ENCODE results near the gene DHCR24.

The DHCR24 gene

DNA sequence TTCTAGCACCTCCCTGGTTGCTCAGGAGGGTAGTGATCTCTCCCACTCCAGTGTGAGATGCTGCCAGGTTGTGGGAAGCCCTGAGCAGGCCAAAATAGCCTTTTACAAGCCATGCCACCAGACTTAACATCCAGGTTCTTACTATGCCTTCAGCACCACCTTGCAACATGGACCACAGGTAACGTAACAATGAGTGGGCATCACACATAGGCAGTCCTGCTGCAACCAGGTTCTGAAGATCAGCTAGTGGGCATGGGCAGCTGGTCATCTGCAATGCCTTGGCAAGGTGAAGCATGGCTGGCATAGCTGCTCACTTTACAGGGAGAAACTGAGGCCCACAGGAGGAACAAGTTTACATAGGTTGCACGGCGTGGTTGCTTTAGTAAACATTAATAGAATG lies 40.7 kb downstream of the DHCR24 start:
- no peak for DNase-seq (ENCODE audit: low spot score)

DNA sequence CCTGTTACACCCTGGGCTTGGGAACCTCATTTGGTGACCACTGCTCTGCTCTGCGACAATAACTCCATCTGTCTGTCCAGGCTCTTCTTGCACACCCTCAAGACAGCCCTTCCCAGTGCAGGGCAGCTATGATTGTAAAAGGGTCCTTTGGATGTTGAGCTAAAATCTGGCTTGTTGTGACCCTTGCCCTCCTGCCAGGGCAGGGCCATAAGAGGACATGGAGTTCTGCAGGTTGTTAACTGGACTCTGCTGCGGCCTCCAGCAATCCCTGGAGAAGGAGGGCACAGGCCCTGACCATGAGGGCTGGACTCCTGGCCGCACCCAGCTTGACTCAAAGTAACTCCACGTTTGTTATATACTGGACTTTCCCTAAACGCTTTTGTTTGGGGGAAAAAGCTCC lies 41.2 kb downstream of the DHCR24 start:
- no peak for DNase-seq (ENCODE audit: low spot score)

DNA sequence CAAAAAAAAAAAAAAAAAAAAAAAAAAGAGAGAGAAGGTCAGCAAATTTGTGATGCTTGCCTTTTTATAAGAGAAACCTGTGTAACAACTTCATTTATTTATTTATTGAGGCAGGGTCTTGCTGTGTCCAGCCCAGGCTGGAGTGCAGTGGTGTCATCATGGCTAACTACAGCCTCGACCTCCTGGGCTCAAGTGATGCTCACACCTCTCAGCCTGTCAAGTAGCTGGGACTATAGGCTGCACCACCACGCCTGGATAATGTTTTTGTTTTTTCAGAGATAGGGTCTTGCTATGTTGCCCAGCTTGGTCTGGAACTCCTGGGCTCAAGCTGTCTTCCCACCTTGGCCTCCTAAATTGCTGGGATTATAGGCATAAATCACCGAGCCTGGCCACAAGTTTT lies 42.4 kb downstream of the DHCR24 start:
- DNase-seq (ENCODE audit: low spot score), result no peak

DNA sequence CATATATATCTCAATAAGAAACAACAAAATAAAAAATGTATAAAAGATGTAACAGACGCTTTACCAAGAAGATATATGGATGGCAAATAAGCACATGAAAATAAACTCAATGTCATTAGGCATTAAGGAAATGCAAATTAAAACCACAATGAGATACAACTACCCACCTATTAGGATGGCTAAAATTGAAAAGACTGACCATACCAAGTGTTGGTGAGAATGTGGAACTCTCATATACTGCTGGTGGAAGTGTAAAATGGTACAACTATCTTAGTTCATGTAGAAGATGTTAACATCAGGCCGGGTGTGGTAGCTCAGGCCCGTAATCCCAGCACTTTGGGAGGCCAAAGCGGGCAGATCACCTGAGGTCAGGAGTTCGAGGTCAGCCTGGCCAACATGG lies 43.5 kb downstream of the DHCR24 start:
- no peak for DNase-seq (ENCODE audit: low spot score)

DNA sequence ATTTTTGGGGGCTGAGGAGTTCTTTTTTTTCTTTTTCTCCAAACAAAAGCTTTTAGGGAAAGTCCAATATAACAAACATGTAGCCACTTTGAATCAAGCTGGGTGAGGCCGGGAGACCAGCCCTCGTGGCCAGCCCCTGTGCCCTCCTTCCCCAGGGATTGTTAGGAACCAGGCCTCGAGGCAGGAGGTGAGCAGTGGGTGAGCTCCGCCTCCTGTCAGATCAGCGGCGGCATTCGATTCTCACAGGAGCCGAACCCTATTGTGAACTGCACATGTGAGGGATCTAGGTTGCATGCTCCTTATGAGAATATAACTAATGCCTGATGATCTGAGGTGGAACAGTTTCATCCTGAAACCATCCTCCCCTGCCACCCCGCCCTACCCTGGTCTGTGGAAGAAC lies 44.0 kb downstream of the DHCR24 start:
- no peak for DNase-seq (ENCODE audit: low spot score)

DNA sequence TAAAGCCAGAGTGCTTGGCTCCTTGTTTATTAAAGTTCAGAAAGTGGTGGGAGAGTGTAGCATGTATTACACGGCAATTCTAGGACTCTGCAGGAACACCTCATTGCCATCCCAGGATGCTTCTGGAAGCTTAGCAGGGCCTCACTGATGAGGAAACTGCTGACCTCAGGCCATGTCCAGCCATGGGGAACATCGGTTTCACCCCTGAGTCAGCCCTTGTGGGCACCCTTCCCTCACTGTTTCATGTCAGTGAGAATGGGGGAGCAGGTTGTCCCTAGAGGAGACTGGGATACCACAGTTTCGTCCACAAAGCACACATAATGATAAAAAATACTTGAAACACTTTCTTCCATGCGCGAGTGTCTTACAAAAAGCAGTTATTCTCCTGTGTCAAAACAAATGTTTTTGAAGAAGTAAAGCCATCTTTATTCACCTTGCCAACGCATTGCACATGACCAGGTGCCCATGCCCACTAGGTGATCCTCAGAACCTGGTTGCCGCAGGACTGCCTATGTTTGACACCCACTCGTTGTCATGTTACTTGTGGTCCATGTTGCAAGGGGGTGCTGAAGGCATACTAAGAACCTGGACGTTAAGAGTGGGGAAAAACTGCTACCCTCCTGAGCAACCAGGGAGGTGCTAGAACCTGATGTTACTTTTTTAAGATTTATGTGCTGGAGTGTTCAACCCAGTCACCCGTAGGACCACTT lies 44.6 kb downstream of the DHCR24 start:
- no peak for DNase-seq (ENCODE audit: low spot score)

DNA sequence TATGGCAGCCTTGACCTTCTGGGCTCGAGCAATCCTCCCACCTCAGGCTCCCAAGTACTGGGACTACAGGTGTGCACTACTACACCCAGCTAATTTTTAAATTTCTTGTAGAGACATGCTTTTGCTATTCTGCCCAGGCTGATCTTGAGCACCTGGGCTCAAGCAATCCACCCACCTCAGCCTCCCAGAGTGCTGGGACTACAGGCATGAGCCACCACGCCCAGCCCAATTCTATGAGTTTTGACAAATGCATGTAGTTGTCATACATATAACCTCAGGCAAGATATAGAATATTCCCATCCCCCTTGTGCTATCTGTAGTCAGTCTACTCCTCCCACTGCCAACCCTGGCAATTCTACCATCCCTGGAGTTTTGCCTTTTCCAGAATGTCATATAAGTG lies 47.2 kb downstream of the DHCR24 start:
- no peak for DNase-seq (ENCODE audit: low spot score)

DNA sequence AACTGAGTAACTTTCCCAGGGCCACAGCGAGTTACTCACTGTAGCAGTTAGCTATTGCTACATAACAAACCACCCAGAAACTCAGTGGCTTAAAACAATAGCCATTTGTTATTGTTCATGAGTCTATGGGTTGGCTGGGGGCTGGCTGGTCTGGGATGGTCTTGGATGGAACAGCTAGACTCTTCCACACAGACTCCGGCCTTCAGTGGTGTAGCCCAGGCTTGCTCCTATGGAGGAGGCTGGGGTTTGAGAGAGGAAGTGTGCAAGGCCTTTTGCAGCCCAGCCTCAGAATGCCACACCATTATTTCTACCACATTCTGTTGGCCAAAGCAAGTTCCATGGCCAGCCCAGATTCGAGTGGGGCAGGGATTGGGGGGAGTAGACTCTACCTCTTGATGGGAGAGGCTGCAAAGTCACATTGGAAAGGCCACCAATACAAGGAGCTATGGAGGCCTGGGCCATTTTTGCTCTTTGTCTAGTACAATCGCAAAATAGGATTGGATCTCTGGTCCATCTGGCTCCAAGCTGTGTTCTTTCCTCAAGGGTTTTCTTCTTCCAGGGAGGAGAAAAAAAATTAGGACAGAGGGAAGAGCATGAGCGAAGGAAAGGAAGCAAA lies 48.3 kb downstream of the DHCR24 start:
- DNase-seq (ENCODE audit: low spot score), result no peak

DNA sequence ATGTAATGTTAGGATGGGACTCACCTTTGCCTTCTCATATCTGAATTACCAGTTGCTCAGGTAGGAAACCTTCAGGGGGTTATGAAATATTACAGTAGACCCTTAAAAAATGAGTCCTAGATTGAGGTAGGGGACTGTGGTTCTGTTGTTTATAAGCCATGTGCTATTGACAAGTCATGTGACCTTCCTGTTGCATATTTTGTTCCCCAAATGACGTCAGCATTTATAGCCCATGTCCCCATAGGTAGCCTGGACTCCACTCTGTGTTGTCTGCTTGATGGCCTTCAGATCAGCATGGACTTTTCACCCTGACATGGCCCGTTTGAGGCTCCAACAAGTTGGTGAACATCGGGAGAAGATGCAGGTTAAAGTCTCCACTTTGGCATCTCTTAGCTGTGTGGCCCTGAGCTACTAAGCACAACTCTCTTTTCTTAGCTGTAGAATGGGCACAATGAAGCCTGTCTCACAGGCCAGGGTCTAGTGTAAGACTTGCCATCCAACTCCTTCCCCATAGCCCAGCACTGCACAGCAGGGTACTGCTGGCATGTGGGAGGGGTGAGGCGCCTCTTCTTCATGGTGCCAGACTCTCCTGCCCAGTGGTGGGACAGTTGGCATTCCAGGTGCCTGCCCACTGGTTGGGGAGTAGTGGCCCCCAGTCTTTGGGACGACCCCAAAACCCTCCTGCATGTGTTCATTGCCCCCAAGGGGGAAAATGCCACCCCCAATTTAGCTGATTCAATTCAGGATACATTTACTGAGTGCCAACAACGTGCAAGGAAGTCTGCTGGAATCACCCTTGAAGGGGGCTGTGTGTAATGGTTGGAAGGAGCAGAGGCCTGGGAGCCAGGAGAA lies 49.8 kb downstream of the DHCR24 start:
- no peak for DNase-seq (ENCODE audit: low spot score)

DNA sequence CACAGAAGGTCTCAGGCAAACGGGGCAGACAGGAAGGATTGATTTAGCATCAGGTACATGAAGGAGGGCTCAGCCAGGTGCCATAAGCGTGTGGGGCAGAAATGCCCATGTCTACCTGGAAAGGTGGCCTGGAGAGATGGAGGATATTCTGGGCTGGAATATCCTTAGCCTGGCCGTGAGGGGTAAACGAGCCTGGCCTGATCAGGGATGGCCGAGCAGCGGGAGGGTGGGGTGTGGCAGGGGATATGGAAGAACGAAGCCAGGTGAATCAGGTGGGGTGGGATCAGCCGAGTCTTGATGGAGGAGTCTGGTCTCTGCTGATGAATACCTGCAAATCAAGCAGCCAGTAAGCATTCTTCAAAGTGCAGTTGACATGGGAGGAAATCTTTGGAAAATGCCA lies 50.4 kb downstream of the DHCR24 start:
- DNase-seq (ENCODE audit: low spot score), result no peak

DNA sequence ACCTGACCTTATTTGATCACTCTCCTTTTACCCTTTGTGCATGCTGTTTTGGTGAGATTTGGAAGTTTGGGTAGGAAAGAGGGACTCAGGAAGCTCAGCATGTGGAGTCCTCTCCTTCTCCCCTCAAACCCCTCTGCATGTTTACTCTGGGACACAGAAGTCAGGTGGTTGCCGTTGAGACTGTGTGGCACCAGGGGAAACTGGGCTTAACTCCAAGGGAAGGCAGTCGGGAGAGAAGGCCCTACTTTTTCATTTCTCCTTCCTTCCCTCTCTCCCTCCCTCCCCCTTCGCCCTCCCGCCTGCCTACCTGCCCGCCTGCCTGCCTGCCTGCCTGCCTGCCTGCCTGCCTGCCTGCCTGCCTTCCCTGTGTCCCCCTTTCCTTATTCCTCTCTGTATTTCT lies 51.0 kb downstream of the DHCR24 start:
- DNase-seq (ENCODE audit: low spot score), result no peak

DNA sequence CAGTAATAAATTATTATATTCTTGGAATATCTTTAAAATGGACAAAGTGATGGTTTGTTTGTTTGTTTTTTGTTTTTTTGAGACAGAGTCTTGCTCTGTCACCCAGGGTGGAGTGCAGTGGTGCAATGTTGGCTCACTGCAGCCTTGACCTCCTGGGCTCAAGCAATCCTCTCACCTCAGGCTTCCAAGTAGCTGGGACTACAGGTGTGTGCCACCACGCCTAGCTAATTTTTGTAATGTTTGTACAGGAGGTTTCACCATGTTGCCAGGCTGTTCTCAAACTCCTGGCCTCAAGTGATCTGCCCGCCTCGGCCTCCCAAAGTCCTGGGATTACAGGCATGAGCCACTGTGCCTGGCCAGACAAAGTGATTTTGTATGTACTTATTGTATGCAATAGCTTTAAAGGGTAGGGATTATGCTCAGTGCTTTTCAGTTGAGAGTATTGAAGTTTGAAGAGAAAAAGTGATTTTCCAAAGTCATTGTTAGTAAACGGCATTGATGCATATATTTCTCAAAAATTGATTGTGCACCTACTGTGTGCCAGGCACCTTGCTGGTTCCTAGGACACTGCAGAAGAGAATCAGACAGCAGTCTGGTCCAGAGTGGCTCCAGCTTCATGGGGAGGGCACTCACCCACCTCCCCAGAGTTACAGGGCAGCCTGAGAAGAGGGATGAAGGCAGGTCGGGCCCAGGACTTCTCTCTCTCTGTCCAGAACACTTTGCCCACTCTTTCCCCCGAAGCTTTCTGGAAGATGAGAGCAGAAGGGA lies 51.7 kb downstream of the DHCR24 start:
- DNase-seq (ENCODE audit: low spot score), result no peak

DNA sequence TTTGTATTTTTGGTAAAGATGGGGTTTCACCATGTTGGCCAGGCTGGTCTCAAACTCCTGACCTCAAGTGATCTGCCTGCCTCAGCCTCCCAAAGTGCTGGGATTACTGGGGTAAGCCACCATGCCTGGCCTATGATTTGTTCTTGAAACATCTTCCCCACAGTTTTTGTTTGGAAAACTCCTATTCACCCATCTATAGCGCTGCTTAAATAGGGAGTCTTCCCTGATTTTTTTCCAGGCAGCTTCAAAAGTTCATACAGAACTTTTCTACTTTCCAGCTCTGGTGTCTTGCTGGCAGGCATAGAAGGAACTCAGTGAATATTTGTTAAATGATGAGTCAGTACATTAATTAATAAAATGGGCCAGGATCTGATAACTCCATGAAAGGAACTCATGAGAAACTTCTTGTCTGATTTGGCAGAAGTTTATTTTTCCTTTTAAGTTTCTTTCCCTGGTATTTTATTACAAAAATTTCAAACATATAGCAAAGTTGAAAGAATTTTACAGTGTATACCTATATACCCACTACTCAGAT lies 52.9 kb downstream of the DHCR24 start:
- DNase-seq (ENCODE audit: low spot score), result no peak

DNA sequence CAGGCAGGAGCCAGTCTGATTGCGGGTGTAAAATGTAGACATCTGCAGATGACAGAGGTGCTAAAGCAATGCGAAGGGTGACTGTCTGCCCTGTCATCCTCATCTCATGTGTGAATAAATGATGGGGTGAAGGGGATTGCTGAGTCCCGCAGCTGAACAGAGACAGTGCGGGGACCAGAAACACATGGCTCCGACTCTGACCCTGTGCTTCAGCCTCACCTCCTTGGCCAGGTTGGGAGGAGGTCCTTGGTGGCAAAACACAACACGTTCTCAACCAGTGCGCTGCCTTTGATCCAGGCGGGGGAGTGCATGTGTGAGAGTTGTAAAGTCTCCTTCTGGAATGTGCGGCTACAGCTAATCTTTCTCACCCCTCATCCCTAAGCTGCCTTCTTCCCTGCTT lies 53.9 kb downstream of the DHCR24 start:
- DNase-seq (ENCODE audit: low spot score), result no peak

DNA sequence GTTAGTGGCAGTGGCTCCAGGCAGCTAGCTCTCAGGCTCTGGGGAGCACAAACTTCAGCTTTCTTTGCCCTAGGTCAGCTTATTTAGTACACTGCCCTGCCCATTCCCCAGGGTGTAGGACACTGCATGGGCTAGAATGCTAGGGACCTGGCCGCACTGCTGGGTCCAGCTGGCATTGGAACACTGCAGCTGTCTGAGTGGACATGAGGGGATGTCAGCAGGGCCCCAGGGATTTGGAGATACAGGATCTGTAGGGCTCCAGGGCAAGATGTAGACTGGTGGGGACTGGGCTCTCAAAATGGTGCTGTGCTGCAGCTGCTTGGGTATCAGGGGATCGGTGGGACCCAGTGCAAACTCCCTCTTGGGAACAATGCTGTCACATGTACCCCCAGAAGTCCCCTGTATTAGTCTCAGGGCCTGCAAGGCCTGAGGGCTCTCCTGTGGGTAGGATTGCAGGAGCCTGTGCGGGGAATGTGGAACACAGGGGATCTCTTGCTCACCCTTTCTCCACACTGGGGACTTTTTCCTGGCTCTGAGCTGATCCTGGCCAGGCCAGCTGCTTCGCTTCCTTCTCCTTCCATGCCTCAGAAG lies 60.7 kb downstream of the DHCR24 start:
- no peak for DNase-seq (ENCODE audit: low spot score)

DNA sequence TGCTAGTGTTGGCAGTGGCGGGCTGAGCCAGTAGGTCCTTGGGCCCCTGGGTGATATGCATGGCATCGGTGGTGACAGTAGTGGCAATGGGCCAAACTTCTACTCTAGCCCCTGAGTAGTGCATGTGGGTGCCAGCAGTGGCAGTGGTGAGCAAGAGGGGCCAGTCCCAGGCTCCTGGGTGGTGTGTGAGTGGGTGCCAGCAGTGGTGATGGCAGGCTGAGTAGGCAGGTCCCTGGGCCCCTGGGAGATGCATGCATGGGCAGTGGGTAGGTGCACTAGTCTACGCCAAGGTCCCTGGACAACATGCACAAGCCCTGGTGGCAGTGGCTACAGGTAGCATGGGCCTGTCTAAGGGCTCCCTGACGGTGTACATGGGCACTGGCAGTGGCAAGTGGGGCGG lies 61.3 kb downstream of the DHCR24 start:
- DNase-seq (ENCODE audit: low spot score), result no peak

DNA sequence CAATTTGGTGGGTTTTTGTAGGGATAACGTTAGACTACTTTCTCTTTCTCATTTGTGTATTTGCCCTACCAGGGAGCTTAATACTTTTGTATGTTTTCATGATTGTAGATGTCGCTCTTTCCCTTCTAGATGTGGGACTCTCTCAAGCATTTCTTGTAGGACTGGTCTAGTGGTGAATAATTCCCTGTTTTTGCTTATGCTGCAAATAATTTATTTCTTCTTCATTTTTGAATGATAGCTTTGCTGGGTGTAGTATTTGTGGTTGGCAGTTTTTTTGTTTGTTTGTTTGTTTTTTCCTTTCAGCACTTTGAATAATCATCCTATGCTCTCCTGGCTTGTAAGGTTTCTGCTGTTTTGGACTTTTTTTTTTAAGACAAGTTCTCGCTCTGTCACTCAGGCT lies 63.3 kb downstream of the DHCR24 start:
- no peak for DNase-seq (ENCODE audit: low spot score)

DNA sequence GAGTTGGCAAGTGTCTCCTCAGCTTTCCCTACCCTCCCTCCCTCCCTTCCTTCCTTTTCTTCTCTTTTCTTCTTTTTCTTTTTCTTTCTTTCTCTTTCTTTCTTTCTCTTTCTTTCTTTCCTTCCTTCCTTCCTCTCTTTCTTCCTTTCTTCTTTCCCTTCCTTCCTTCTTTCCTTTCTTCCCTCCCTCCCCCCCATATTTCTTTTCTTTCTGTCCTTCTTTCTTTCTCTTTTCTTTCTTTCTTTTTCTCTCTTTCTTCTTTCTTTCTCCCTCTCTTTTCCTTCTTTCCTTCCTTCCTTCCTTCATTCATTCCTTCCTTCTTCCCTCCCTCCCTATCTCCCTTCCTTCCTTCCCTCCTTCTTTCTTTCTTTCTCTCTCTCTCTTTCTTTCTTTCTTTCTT lies 67.3 kb downstream of the DHCR24 start:
- DNase-seq (ENCODE audit: low spot score), result no peak

DNA sequence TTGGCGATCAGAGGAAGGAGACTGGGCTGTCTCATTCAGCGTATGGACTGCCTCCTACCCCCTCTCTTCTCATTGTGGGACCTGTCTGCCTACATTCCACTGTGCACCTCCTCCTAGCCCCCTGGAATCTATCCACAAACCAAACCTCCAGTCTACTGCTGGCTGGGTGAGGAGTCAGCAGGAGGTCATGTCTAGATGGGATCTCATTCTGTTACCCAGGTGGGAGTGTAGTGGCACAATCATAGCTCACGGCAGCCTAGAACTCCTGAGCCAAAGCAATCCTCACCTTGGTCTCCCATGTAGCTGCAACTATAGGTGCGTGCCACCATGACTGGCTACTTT lies 67.8 kb downstream of the DHCR24 start:
- no peak for DNase-seq (ENCODE audit: low spot score)

DNA sequence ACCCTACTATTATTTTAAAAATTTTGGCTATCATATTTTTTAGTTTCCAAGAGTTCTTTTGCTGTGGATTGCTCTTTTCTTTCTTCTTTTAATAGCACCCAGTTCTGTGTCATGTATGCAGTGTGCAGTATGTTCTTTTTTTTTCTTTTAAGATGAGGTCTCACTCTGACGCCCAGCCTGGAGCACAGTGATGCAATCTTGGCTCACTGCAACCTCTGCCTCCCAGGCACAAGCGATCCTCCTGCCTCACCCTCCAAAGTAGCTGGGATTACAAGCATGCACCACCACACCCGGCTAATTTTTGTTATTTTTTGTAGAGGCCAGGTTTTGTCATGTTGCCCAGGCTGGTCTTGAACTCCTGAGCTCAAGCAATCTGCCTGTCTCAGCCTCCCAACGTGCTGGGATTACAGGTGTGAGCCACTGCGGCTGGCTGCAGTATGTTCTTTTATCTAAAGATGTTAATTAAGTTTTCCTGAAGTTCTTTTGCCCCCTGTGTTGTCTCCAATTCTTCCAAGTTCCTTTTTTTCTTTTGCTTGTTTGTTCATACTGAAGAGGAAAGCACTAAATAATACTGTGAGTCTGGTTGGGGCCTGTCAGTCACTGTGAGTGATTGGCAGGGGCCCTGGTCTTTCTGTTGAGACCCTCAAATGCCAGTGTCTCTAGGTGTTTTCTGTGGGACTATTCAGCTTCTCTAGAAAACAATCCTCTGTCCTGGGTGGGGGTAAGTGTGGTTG lies 68.4 kb downstream of the DHCR24 start:
- no peak for DNase-seq (ENCODE audit: low spot score)

DNA sequence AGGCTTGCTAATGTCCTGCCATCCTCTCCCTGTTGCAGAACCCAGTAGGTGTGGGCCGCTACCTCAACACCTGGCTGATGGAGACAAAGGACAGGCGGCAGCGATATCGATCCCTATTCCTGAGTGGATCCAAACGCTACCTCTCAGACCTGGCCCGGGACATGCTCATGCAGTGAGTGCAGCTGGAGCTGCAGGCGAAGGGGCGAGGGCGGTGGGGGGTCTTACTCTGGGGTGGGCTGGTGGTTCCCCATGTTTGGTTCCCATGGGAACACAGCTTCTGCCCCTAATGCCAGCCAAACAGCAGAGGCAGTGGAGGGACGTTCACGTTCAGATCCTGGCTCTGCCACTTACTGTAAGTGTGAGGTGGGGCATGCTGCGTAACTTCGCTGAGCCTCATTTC lies 70.0 kb downstream of the DHCR24 start:
- no peak for DNase-seq (ENCODE audit: low spot score)
